ENCODE data around the gene NRXN3.

DNA sequence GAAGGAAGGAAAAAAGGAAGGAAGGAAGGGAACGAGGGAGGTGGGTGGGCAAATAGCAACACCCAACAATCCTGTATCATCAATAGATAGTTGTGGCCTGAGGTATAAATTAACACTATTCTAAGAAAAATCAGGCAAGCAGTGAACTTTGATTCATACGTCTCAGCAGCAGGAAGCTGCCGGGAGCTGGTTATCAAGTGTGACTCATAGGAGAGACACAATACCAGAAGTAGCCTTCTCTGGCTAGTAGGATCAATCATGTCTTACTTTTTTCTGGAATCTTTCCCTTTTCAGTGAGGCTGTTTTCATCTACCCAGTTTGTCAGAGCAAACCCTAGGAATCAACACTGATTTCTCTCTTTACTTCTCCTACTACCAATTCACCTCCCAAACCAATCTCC is 780.5 kb downstream of the NRXN3 start:
- TF ChIP-seq, protein P1, sequence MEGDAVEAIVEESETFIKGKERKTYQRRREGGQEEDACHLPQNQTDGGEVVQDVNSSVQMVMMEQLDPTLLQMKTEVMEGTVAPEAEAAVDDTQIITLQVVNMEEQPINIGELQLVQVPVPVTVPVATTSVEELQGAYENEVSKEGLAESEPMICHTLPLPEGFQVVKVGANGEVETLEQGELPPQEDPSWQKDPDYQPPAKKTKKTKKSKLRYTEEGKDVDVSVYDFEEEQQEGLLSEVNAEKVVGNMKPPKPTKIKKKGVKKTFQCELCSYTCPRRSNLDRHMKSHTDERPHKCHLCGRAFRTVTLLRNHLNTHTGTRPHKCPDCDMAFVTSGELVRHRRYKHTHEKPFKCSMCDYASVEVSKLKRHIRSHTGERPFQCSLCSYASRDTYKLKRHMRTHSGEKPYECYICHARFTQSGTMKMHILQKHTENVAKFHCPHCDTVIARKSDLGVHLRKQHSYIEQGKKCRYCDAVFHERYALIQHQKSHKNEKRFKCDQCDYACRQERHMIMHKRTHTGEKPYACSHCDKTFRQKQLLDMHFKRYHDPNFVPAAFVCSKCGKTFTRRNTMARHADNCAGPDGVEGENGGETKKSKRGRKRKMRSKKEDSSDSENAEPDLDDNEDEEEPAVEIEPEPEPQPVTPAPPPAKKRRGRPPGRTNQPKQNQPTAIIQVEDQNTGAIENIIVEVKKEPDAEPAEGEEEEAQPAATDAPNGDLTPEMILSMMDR (conservative IDR thresholded peaks at IDR 0.05 in 1 of 2, IDR thresholded peaks at IDR 0.05 in 1 of 2; ENCODE audit: extremely low read depth in 1 of 2, insufficient read depth in 1 of 2, low read depth in 1 of 2, low read length in 2 of 2) = no peak
- no peak for TF ChIP-seq EZH2 (IDR thresholded peaks at IDR 0.05; ENCODE audit: borderline replicate concordance, low read length)

Measured in mammary epithelial cell (primary cell).